CD4-positive, alpha-beta T cell treated with Interleukin-12 subunit alpha and Interleukin-12 subunit beta, for 1 hour (primary cell): ENCODE results near the gene FAAH2.
"Not testable (repeated sequence)": the region's sequence is repeated elsewhere in the genome, so short reads cannot be mapped to it uniquely, and the experiment has no call there.

Experiments
- DNase-seq: peaks from one replicate; pipeline ENCODE4 v3.0.0-alpha.2; 2020

Gene FAAH2

DNA sequence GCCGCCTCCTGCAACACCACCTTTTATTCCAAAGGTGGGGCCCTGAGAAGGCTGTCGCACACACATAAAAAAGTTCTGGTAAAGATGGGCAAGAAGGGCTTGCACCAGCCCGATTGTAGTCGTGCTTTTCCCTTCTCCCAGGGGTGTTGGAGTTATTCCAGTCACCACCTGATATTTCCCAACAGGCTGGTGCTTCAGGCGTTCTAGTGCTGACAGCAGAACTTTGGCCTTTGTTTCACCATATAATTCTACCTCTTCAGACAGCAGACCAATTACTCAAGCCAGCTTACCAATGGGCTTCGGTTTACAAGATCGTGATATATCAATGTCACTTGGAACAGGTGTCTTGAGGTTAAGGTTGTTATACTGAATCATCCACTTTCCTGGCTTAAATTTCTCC, 107.7 kb downstream of the FAAH2 start:
- DNase-seq = not testable (repeated sequence)

DNA sequence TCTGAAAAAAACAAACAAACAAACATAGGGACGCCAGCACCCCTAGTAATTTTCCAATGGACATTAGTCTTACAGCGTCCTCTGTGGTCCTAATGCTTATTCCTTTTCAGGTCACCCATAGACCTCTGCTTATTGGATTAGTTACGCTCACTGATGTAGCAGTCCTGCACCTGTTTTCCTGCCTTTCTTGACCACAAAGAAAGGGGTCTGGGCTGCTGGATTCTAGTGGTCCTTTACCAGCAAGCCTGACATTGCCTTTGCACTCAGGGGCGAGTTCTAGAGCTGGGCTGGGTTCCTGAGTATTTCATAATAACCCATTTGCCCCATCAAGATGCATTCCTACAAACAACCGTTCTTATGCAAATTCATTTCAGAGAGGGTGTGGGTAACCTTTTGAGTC, 116.7 kb downstream of the FAAH2 start:
- not testable (repeated sequence) for DNase-seq

DNA sequence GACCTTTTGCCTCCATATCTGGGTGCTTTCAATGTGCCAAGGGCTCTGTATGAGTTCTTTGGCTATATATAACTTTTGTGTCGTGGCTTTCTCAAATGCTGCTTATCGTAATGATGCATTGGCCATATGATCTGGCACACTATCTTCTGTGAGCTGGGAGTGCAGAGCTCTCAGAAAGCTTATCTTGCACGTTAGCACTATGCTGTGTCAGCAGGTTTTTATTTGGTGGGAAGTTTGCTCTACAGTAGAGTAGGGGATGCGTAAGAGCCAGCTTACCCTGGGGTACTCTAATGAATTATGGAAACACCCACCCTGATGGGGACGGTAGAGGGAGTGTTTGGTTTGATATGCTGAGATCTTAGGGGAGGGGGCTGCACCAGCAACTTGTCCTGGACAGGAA, 119.6 kb downstream of the FAAH2 start:
- DNase-seq = no peak

DNA sequence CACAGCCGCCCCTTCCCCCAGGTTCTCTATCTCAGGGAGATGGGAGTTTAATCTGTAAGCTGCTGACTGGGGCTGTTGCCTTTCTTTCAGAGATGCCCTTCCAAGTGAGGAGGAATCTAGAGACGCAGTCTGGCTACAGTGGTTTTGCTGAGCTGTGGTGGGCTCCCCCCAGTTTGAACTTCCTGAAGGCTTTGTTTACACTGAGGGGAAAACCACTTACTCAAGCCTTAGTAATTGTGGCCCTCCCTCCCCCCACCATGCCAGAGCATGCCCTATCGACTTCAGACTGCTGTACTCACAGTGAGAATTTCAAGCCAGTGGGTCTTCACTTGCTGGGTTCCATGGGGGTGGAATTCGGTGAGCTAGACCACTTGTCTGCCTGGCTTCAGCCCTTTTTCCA, 131.3 kb downstream of the FAAH2 start:
- DNase-seq = no peak

DNA sequence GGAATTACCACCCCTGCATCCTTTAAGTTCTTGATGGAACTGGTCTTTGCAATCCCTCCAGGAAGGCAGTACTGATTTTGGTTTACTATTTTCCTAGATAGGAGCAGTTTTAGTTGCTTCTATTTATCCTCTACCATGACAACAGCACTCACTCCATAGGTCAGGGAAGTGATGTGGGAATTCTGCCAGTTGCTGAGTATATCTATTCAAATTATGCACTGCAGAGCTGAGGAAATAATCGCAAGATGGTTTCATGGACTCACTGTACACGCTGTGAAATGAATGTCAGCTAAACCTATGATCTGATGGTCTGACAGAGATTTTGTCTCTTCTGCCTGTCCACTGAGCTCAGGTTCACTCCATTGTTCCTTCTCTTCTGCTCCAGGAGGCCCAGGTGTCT, 135.8 kb downstream of the FAAH2 start:
- no peak for DNase-seq

DNA sequence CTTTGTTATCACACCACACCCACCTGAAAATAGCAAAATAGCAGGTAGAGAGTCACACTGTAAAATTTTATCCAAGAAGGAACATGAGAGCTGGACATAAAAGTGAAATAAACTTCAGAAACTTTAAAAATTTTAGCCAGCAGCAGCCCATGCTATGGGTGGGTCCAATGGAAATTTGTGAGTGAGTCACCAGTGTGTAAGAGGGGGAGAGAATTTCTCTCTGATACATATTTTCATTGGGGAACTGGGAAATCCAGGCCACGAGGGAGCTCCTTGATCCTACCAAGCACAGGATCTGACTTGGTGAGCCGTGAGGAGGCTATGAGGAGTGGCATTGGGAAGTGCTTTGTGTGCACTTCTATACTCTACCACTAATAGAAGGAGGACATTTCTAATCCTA, 136.3 kb downstream of the FAAH2 start:
- no peak for DNase-seq

DNA sequence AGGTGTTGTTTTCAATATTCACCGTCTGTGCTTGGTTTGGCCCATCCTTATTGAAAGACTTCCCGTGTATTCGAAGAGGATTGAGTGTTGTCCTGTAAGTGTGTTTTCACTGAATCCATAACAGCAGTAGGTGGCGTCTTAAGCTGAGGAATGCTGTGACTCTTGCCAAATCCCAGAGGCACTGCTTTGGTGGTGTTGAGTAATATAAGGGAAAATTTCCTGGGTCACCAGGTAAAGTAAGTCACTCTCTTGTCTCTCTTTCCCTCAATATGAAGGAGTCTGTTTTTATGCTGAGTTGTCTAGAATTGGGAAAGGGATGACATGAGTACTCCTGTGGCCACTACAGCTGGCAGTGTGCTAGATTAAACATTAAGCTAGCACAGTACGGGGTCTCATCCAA, 158.6 kb downstream of the FAAH2 start:
- DNase-seq = no peak

DNA sequence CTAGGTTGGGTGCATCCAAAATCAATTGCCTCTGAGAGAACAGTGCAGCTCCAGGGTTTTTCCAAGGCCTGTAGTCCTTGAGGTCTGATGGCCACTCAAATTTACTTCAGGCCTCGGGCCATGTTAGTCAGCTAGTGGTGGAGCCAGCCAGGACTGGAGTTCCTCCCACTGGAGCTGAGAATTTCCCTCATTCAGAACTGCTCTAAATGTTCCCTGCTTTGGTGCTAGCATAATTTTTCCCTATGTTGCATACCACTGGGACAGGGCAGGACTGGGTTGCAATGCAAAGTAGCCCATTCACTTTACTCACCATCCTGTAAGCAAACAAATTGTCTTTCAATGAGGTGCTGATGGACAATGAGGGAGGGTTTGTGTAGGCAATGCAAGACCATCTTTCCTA, 159.3 kb downstream of the FAAH2 start:
- DNase-seq = no peak

DNA sequence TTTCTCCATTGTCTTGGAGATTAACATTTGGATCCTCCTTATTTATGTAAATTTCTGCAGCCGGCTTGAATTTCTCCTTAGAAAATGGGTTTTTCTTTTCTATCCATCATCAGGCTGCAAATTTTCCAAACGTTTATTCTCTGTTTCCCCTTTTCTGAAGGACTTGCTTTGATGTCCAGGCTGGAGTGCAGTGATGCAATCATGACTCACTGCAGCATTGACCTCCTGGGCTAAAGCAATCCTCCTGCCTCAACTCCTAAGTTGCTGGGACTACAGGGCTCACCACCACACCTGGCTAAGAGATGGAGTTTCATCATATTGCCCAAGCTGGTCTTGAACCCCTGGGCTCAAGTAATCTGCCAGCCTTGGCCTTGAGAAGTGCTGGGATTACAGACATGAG, 161.3 kb downstream of the FAAH2 start:
- no peak for DNase-seq

DNA sequence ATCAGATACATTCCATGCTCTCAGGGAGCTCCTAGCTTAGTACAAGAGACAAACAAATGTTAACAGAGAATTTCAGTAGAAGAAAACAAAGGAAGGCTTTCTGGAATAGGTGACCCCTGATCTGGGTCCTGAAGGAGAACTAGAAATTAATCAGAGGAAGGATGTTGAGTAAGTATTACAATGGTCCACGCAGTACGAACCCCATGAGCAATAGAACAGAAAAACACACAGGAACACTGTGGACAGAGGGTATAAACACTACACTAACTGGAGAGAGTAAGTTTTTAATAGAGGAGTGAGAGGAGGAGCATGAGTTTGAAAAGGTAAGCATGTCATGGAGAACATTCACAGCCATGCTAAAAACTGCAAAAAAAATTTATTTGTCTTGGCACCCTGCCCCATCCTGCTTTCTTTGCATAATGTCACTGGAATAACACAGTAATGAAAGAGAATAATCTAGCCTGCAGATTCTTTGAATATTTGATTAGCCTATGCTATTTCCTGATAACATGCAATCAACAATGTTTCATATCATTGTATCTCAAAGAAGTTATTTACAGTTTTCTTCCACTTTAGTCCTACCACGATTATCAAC, 165.0 kb downstream of the FAAH2 start:
- DNase-seq = no peak

DNA sequence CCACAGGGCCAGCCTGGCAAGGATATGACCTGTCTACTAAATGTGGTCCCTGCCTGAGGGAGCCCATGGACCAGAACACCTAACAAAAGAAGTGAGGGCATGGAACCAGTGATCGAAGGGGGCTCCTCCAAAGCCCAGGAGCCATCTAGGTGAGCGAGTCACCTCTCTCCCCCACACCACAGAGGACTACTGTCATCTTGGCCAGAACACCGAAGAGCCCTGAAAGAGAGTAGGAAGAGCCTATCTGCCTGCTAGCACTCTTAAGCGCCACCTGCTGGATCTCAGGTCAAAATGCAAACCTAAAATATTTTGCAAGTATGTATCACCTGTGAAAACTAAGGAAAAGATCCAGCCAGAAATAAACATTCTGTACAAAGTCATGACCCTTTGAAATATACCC, 167.4 kb downstream of the FAAH2 start:
- DNase-seq = peak; percentile 37

DNA sequence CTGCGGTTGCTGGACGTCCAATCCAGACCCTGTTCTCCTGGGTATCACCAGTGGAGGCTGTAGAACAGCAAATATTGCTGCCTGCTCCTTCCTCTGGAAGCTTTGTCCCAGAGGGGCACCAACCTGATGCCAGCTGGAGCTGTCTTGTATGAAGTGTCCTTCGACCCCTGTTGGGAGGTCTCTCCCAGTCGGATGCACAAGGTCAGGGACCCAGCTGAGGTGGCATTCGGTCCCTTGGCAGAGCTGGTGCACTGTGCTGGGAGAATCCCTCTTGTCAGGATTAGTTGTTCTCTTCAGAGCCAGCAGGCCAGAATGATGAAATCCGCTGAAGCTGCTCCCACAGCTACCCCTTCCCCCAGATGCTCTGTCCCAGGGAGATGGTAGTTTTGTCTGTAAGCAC, 195.0 kb downstream of the FAAH2 start:
- no peak for DNase-seq

DNA sequence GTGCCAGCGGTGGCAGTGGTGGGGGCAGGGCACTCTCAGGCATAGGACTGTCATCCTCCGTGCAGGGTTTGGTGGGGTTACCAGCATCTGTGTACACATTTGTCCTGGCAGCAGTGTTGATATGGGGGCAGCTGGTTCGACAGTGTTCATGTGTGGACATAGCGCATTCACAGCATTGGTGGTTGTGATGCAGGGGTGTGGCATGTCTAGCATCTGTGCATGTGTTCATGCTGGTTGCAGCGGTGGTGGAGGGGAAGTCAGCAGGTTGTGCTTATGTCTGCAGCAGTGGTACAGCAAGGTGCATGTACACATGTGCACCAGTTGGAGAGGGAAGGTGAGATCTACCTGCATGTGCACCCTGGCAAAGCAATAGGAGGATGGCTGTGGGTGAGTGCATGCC, 230.0 kb downstream of the FAAH2 start:
- DNase-seq = no peak

DNA sequence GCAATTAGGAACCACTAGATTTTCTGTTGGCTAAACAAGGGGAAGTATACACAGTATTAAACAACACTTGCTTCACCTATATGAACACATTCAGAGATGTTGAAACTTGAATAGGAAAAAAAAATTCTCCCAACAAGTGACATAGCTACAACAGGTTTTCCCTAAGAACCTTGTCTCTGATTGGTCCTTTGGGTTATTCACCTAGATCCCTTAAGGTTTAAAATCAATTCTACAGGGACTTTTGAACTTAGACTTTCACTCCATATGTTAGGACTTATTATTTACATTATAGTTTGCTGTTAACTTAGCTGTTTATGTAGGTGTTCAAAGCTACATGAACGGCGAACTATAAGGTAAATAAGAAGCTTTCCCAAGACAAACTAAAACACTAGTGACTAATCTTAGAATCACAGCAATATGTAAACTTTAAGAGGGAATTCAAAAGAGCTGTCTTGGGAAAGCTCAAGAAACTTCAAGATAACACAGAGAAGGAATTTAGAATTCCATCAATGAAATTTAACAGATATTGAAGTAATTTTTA, 233.1 kb downstream of the FAAH2 start:
- DNase-seq = no peak

DNA sequence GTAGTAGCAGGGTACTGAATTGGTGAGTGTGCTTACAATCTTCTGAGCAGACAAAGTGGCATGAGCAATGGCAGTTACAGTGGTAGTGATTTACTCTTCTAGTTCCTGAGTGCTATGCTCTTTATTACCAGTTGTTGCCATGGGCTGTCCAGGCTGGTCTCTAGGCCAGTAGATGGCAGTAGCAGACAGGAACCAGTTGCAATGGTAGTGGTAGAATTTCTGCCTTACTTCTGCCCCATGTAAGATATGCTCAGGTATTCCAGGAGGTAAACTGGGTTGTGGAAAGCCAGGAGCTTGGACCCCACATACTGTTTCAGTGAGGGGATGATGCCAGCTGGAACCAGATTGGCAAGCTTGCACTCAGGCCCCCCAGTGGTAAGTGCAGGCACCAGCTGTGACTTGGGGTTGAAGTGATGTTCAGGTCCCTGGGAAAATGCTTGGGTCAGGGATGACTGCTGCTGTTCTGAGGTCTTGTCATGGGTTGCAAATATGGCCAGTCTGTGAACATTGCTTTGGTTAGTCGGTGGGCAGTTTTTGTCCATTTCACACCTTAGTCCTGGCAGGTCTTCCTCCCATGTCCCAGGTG, 242.3 kb downstream of the FAAH2 start:
- no peak for DNase-seq
